HFFc6 (cell line): ENCODE data around the gene PSMB4. TPM values are rescaled to one million over a fixed set of nuclear protein-coding genes. Genes with fewer than 3 reads are reported as not detected.
A peak's percentile ranks its signal among the peaks of the same experiment; 100 is the strongest.
"Not testable (repeated sequence)": the region's sequence is repeated elsewhere in the genome, so short reads cannot be mapped to it uniquely, and the experiment has no call there.

ENCODE experiments used
- DNase-seq: peaks from one replicate; pipeline ENCODE4 v3.0.0-alpha.2; 2018
- H3K27ac Mint-ChIP-seq: 2 replicates; pipeline ENCODE4 v1.8.0; 2020; ENCODE audit warnings: mild to moderate bottlenecking, mixed read lengths
- H3K27me3 Mint-ChIP-seq: 2 replicates; pipeline ENCODE4 v1.8.0; 2021; ENCODE audit warnings: mild to moderate bottlenecking, moderate library complexity, mixed read lengths; ENCODE audit not compliant: insufficient read depth
- H3K36me3 Mint-ChIP-seq: 2 replicates; pipeline ENCODE4 v1.8.0; 2021; ENCODE audit warnings: low read depth, mixed read lengths
- H3K4me1 Mint-ChIP-seq: 2 replicates; pipeline ENCODE4 v1.8.0; 2020; ENCODE audit warnings: low read depth, mixed read lengths
- H3K4me3 Mint-ChIP-seq: 2 replicates; pipeline ENCODE4 v1.8.0; 2020; ENCODE audit warnings: mild to moderate bottlenecking, moderate library complexity, mixed read lengths
- H3K9me3 Mint-ChIP-seq: 2 replicates; pipeline ENCODE4 v1.8.0; 2020; ENCODE audit warnings: mild to moderate bottlenecking, mixed read lengths
- CTCF ChIP-seq: fragments of 200-600 bp; sonication (generic); IDR thresholded peaks from 2 replicates; pipeline ENCODE4 v1.5.0; 2021; ENCODE audit warnings: antibody characterized with exemption, mild to moderate bottlenecking
- long read RNA-seq: library from polyadenylated mRNA; unstranded; transcript quantifications from one replicate; pipeline ENCODE4 v2.0.0, GENCODE V29; 2019
- total RNA-seq, 6 experiments: library from RNA; stranded (reverse); fragmentation: NEBNext Ultra II Directional; extraction: Animal tissue kit (Norgen Biotek cat#: 25700); gene quantifications; 2 replicates in 1 of 6; 3 replicates in 5 of 6; pipeline ENCODE4 v1.2.3, GENCODE V29; 2021

Gene PSMB4
- 100 to 1,000 TPM; 342 to 409 (median 371) TPM for total RNA-seq
- long read RNA-seq, transcript PSMB4-201 (7 exons, 964 nt) = major isoform, 144 of 171 reads
- long read RNA-seq, partial matches to known transcripts = 13 of 171 reads
- long read RNA-seq, other reads (novel, unspliced or antisense) = 10 of 171 reads

- peak within 1 kb of the TSS; percentile 99 for H3K27ac Mint-ChIP-seq
- no peaks in the 10 kb centered on the region; the same call in 1 of the 2 replicates for H3K9me3 Mint-ChIP-seq
- peaks cover 37% of the 10 kb centered on the region for H3K36me3 Mint-ChIP-seq
These were observed at the start of gene PSMB4 for GRCh38 chr1:151399324-151400171. TSS of gene PSMB4 (plus strand) at chr1:151399573. CDS start at chr1:151399588, 15 bp downstream.

GRCh38 chr1:151350323-151350722, 49.0 kb upstream of the PSMB4 start:
- not testable (repeated sequence) for H3K36me3 Mint-ChIP-seq, H3K27me3 Mint-ChIP-seq, H3K27ac Mint-ChIP-seq, H3K4me3 Mint-ChIP-seq, DNase-seq
- Mint-ChIP-seq H3K4me1 (peaks cover 25% of the 10 kb centered on the region), H3K9me3 (peaks cover 10% of the 10 kb centered on the region)

More at GRCh38 chr1:151399324-151400171, at the start of gene PSMB4:
- DNase-seq = peak; percentile 88
- Mint-ChIP-seq H3K27me3 (peaks cover 3% of the 10 kb centered on the region; the same call in 1 of the 2 replicates), H3K4me3 (peak within 1 kb of the TSS; percentile 100), H3K4me1 (peaks cover 35% of the 10 kb centered on the region)
- peak; percentile 22; the same call in 1 of the 2 replicates for TF ChIP-seq CTCF

GRCh38 chr1:151352021-151352718, 47.2 kb upstream of the PSMB4 start:
- no peak for TF ChIP-seq CTCF
- H3K27me3 Mint-ChIP-seq = no peaks in the 10 kb centered on the region; the same call in 1 of the 2 replicates
- peaks cover 6% of the 10 kb centered on the region for H3K36me3 Mint-ChIP-seq
- H3K4me3 Mint-ChIP-seq = no peak overlapping the region
- no peak for DNase-seq
- peaks cover 10% of the 10 kb centered on the region for H3K9me3 Mint-ChIP-seq
- no peak overlapping the region for H3K27ac Mint-ChIP-seq
- peaks cover 11% of the 10 kb centered on the region for H3K4me1 Mint-ChIP-seq

GRCh38 chr1:151356696-151357095, 42.7 kb upstream of the PSMB4 start:
- DNase-seq = no peak
- peaks cover 4% of the 10 kb centered on the region for H3K27me3 Mint-ChIP-seq
- peaks cover 15% of the 10 kb centered on the region for H3K9me3 Mint-ChIP-seq
- no peaks in the 10 kb centered on the region for H3K4me1 Mint-ChIP-seq
- H3K27ac Mint-ChIP-seq = no peak overlapping the region
- H3K4me3 Mint-ChIP-seq = no peak overlapping the region
- TF ChIP-seq CTCF = no peak
- H3K36me3 Mint-ChIP-seq = peaks cover 11% of the 10 kb centered on the region

GRCh38 chr1:151361883-151362282, 37.5 kb upstream of the PSMB4 start:
- Mint-ChIP-seq H3K27me3 (peaks cover 6% of the 10 kb centered on the region; the same call in 1 of the 2 replicates), H3K4me3 (no peak overlapping the region), H3K9me3 (peaks cover 32% of the 10 kb centered on the region), H3K27ac (no peak overlapping the region), H3K4me1 (no peaks in the 10 kb centered on the region), H3K36me3 (peaks cover 32% of the 10 kb centered on the region)
- no peak for DNase-seq
- no peak for TF ChIP-seq CTCF
